ENCODE results near the gene SELENOO.

The SELENOO gene

DNA sequence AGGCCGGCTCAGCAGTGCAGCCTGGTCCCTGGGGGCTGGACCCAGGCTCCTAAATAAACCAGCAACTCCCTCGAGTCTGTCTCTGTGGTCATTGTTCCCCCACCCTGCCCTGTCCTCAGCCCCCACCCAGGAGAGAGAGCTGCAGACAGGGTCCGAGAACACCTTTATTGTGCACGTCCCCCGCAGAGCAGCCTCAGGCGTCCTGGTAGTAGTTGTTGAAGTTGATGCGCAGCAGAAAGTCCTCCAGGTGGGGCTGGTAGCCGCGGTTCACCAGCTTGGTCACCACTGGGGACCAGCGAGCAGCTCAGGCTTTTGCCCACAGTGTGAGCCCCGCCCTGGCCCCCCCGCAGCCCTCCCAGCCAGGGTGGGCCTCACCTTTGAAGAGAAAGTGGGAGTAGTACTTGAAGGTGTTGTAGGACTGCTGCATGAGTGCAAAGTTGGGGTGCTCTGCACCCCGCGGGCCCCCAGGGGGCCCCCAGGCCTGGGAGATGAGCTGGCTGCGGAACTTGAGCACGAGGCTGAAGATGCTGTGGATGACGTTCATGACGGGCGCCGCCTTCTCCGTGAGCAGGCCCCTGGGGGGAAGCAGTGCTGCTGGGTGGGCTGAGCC lies 16.8 kb downstream of the SELENOO start:
- no peak for ATAC-seq
- no peak for DNase-seq

DNA sequence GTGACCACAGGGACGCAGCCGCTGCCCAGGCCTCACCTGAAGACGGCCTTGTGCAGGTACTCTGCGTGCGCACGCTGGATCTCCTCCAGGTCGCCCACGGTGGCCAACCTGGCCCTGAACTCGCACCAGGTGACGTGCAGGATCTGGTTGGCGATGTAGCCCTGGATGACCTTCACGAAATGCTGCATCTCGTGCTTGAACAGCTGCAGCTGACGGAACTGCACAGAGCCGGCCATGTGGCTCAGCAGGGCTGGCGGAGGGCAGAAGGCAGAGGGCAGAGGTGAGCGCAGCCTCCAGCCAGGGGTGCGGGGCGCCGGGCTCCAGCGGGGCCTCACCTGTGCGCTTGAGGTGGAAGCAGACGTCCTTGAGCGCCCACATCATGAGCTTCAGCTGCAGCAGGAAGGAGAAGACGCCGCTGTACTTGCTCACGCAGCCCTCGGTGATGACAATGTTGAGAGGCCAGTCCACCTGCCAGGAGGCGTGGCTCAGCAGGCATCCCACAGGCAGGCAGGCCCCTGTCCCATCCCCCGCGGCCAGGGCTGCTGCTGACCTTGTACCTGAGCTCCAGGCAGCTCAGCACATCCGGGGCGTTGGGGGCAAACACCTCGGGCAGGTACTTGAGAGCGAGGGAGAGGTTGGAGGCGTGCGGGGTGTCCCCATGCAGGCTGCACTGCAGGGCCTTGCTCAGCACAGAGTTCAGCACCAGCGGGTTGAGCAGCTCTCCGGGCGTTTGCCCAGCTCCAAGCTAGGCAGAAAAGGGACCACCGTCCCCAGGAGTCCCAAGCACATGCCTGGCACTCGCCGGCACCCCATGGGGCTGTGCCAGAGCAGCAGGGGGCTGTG lies 17.6 kb downstream of the SELENOO start:
- DNase-seq (no peak), ATAC-seq (no peak)

DNA sequence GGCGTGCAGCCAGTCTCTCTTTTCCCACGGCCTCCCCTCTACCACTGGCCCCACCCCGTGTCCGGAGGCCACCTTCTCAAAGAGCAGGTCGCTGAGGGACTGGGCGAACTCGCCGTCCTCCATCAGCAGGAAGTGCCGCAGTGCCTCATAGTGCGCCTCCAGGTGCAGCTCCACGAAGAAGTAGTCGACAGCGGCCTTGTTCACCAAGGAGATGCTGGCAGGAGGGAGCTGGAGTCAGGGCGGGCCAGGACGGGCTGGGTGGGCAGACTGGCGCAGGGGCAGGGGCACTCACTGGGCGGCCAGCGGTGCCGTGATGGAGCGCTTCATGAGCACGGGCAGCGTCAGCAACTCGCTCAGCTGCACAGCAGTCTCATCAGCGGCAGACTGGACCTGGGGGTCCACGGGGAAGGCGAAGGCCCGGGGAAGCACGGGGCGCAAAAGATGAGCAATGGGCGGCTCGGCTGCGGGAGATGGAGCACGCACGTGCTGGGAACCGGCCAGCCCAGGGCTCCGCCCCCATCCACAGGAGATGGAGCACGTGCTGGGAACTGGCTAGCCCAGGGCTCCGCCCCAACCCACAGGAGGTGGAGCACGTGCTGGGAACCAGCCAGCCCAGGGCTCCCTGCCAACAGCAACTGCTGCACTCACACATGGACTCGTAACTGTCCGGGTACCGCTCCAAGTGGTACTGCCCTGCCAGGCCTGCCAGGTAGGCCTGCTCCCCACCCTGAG lies 18.4 kb downstream of the SELENOO start:
- DNase-seq, result no peak
- peak; percentile 11 for ATAC-seq

DNA sequence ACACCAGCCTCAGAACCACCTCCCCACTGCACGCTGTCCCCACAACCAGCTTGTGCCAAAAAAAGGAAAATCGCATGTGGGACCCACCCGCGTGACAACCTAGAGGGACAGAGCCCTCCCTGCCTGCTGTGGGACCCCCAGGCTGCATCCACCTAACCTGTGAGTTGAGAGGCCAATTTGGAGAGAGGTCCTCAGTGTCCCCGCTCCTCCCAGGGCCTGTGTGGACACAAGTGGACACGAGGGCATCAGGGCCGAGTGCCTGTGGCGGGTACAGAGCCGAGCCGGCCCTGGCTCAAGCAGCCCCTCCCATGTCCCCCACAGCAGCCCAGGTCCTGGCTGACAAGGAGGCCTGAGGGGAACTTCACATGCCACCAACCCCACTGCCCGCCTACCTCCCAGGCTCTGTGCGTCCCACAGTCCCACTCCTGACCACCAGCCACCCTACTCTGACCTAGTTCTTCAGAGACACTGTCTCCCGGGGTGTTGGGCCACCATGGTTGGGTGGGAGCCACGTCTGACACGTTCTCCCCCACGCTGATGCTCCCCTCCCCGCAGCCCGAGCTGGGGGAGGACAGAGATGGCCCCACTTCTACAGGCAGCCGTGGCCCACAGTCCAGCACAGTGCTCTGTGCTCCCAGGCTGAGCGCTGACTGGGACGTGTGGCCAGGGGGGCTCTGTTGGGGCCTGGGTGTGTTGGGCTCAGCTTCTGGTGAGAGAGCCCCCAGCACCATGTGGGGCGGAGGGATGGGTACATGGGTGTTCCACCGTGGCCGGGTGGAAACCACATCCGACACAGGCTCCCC lies 19.2 kb downstream of the SELENOO start:
- ATAC-seq, result no peak

DNA sequence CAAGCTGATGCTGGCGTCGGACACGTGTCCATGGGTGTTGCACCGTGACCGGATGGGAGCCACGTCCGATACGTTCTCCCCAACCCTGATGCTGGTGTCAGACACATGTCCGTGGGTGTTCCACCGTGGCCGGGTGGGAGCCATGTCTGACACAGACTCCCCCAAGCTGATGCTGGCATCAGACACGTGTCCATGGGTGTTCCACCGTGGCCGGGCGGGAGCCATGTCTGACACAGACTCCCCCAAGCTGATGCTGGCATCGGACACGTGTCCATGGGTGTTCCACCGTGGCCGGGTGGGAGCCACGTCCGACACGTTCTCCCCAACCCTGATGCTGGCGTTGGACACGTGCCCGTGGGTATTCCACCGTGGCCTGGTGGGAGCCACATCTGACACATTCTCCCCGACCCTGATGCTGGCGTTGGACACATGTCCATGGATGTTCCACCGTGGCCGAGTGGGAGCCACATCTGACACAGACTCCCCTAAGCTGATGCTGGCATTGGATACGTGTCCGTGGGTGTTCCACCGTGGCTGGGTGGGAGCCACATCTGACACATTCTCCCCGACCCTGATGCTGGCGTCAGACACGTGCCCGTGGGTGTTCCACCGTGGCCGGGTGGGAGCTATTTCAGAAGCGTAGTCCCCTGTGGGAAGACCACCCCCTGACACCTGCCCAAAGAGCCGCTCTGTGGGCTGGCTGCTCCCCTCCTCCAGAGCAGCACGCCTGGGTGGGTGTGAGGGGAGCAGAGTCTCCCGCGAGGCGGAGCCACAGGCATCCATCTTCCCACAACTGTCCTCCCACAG lies 20.0 kb downstream of the SELENOO start:
- DNase-seq (no peak), ATAC-seq (no peak)

More for the DNA sequence above, 19.2 kb downstream of the SELENOO start:
- DNase-seq, result no peak

DNA sequence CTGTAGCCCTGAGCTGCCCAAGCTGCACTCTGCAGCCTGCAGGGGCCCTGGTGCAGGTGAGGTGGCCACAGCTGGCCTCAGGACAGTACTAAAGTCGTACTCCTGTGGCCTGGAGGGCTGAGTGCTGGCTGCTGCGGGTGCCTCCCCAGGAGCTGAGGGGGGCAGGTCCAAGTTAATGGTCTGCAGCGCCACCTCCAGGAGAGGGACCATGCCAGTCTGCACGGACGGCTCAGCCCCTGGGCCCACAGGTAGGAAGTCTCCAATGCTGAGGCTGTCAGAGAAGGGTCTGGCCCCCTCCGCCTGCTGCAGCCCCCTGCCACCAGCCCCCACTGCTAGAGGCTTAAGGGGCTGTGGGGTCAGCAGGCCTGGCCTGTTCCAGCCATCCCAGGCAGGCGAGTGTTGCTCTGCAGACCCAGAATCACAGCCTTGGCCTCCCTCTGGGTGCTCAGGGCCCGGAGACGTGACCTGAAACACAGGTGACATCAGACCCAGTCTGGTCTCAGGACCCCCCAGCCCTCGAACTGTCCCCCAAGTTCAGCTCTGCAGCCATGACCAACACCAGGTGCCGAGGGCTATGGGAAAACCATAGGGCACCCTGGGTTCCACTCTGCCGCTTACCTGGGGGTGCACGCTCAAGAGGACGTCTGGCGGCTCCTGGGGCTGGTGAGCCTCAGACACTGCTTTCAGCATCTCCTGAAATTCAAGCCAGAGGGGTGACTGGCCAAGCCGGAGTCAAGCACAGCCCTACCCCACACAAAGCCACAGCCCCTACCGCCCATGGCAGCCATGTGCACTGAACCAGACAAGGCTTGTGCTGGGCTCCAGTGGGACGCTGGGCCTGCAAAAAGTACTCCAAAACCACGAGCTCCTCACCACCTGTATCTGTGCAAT lies 20.8 kb downstream of the SELENOO start:
- DNase-seq, result no peak
- no peak for ATAC-seq

DNA sequence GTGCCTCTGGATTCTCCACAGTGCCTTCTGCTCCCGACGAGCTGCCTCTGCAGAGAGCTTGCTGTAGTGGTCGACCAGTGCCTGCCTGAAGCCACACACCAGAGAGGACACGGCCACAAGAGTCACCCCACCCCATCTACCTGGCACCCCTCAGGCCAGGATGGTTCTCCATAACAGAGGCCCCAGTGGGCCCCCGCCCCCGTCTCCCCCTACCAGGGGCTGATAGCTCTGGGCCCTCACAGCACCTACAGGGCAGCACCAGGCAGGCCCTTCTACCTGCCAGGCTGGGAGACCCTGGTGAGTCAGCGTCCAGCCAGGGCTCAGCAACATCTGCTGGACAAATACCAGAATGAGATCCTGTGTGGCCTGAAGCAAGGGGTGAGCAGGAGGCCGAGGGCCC lies 21.7 kb downstream of the SELENOO start:
- ATAC-seq, result no peak
- DNase-seq, result no peak

DNA sequence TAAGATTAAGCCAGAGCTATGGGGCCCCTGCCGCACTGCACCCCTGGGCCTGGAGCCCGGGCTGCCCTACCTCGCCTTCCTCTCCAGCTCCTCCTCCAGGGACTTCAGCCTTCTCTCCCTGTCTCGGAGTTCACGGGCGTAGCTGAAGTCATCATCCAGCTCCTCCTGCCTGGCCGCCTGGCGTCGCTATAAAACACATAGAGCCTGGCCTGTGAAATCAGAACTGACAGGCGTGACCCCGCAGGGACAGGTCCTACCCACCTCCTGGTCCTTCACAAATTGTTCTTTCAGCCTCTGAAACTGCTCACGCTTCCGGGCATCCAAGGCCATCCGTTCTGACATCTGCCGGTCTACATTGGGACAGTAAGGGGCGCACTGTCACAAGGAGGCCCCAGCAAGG lies 23.3 kb downstream of the SELENOO start:
- ATAC-seq (no peak), DNase-seq (no peak)

DNA sequence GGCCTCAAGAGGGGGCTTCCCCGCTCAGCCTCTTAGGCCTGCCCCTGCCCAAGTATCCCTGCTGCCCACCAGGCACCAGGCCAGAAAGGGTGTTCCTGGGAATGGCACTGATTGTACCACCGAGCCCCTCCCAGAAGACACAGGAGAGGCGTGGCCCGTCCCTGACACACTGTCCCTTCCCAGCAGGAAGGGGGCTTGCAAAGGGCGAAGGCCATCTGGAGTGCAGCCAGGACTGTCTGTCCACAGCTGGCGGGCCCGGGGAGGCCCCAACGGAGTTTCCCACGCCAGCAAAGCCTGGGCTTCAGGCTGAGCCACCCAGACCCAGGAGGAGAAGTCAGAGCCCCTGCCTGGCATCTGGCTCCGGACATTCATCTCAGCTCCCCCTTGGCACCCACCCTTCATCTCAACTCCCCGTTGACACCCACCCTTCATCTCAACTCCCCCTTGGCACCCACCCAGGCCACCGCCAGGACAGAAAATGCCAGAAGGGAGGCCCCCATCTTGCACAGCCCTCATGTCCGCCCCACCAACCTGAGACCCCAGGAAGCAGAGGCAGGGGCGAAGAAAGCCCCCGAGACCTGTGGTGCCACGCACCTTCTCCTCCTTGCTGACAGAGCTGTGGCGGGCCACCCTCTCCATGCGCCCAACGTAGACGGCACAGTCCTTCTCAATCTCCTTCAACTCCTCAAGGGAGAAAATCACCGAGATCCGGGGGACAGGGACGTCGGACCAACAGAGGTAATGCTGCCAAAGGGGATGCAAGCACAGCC lies 24.6 kb downstream of the SELENOO start:
- ATAC-seq (no peak), DNase-seq (no peak)

DNA sequence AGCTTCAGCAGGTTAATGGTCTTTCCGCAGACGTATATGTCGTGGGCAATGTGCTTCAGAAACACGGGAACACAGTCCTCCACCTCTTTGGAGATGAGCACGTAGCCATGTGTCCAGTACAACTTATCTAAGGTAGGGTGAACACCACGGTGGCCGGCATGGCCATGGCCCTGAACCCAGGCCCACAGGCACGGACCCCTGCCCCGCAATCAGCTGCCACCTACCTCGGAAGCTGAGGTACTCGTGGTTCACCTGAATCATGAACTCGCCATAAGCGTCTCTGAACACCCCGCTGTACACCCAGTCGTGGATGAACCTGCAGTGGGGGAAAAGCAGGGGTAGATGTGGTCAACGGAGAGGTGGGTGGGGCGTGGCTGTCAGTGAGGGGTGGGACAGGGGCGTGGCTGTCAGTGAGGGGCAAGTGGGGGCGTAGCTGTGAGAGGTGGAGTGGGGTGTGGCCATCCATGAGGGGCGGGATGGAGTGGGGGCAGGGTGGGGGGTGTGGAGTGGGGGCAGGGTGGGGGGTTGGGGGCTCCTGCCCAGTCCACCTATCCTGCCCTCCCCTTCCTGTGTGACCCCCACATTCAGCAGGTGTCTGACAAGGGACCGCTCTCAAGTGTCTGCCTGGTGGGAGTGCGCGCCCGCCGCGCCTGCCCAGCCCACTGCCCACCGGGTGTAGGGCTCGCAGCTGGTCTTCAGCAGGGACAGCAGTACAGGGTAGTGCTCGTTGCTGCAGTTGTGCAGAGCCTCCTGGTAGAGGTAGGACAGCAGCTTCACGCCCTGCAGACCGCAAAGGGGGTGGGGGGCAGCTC lies 25.5 kb downstream of the SELENOO start:
- DNase-seq (no peak), ATAC-seq (no peak)

DNA sequence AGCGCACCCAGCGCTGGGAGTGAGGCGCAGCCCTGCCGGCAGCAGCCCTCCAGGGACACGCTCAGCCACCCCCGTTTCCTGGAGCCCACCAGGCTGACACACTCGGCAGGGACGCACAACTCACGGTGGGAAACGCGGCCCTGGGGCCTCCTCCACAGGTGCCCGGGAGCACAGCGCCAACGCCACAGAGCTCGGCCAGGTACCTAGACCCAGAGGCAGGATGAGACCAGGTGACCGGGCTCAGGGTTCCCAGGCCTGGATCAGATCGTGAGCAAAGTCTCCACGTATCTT lies 26.0 kb downstream of the SELENOO start:
- ATAC-seq (no peak), DNase-seq (no peak)

DNA sequence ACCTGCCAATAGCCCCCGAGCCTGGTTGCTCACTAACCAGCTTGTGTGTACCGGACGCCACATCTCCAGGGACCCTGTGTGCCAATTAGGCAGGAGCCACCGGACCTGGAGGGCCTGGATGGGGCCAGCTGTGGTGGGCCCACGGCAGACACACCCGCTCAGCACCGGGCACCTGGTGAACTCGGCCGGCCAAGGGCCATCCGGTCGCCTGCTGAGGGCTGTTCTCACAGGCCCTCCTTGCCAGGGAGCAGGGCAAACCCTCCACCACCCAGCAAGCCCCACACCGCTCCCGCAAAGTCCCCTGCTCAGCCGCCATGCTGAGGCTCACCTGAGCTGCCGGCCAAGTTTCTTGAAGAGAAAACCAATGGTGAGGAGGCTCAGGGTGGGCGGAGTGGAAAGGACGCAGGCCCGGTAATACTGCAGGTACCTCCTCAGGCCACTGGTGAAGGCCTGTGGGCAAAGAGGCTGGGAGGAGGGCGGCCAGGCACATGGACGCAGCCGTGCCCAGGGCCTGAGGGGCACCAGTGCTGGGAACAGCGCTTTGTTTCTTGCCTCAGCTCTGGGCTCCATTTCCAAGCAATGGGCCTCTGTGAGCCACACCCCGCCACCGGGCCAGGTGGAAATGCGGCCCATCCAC lies 26.9 kb downstream of the SELENOO start:
- DNase-seq, result no peak
- no peak for ATAC-seq

DNA sequence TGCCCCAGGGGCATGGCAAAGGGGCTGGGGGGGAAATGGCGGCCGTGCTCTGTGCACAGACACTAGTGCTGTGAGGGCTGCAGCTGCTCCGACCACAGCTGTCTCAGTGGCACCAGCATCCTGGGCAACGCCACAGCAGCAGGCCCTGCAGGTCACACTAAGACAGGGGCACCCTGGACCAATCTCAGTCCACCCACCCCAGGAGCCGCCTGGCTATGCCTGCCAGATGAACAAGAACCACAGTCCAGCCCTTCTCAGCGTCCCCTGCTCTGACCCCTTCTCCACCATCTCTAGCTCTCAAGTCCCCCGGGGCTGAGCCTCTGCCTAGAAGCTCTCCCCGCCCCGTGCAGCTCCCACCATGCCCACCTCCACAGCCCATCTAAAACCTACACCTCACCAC lies 27.6 kb downstream of the SELENOO start:
- no peak for DNase-seq
- ATAC-seq, result no peak

DNA sequence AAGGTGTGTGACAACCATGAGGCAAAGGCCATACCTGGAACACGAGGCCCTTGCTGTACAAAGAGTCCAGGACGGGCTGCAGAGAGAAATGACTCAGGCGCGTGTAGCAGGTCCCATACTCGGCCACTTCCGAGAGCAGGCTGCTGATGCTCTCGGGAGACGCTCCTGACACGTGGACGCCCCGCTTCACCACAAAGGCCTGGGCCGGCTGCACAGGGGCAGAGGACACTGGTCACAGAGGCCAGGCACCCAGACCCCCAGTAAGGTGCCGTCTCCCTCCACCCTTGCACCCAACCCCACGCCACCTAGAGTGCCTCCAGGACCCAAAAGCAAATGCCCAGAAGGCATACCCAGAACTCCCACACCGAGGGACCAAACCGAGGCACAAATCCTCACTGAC lies 28.6 kb downstream of the SELENOO start:
- DNase-seq (no peak), ATAC-seq (no peak)

DNA sequence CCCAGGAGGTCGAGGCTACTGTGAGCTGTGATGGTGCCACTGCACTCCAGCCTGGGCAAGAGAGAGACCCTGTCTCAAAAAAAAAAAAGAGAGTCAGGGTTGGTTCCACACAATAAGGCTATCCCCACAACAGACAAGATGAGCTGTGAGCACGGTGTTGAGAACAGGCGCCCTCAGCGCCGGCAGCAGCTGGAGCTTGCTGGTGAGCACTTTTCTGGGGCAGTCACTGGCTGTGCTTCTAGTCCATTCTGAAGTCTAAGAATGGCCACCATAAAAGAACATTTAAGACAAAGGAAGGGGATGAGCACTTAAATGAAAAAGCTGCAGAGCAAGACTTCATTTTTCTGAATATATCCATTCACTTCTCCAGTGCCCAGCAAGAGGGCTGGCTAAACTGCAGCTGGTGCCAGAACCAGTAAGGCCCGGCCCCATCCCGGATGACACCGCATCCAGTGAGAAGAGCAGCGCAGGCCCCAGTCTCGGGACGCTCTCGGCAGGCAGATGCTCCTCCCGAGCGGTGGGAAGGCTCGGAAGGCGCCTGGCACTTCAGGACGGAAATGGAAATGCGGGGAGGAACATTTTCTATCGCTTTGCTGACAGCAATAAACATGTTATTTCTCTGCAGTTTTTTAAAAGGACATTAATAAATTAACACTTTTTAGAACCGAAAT lies 31.8 kb downstream of the SELENOO start:
- ATAC-seq (no peak), DNase-seq (no peak)

DNA sequence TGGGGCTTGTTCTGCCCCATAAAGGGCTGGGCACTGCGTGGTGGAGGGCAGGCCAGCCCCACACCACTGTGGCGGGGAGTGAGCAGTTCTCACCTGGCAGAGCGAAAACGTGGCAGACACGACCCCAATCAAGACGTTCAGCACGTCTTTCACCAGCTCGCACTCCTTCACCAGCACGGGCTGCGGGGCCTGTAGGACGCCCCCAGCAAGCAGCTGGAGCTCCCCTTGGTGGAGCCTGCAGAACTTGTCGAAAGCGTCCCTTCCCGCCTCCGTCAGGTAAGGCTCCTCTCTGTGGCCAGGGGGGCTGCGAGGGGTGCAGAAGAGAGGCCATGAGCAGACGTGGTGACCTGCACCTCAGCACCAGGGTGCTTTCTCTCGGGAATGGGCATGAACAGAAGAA lies 32.4 kb downstream of the SELENOO start:
- DNase-seq, result no peak
- ATAC-seq, result no peak

DNA sequence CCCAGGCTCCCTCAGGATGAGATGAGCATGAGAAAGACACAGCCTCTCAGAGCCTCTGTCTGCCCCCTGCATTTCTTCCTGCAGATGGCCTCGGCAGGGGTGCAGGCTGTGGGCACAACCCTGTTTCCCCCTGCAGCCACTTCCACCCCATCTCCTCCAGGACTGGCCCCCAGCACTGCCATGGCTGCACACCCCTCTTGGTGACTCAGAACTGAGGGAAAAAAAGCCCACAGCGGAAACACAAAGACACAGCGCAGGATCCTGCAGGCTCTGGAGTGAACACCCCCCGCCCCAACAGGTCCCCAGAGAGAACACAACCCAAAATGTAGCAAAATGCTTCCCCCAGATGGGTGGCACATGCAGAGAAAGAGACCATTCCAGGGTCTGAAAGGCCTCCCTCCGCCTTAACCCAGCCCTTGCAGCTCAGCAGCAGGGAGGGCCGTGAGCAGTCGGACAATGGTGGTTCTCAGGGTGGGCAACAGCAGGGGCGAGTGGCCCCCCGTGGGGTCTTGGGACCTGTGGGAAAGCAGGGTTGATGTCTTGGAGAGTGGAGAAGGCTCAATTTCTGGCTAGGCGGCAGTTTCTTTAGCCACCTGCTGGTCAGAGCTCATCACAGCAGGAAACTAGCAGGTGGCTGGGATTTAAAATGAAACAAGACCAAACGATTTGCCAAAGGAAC lies 36.1 kb downstream of the SELENOO start:
- ATAC-seq (no peak), DNase-seq (no peak)
